ENCODE data around the gene ROM1. TPM values are rescaled to one million over a fixed set of nuclear protein-coding genes. Genes with fewer than 3 reads are reported as not detected.

ROM1 gene
- total RNA-seq, 1 donor = 6.5 TPM

- Histone ChIP-seq H3K27me3 (ENCODE audit: insufficient read depth, low read length) (no peaks in the 10 kb centered on the region), H3K27ac (ENCODE audit: low read depth, low read length) (peak overlapping the region; percentile 63), H3K36me3 (ENCODE audit: insufficient read depth, low read length) (peaks cover 29% of the 10 kb centered on the region), H3K4me2 (ENCODE audit: insufficient read depth, low read length) (peak overlapping the region; percentile 92), H3K4me3 (ENCODE audit: insufficient read depth, low read length) (peak overlapping the region; percentile 88), H4K20me1 (ENCODE audit: insufficient read depth, low read length) (no peaks in the 10 kb centered on the region), H3K4me1 (ENCODE audit: insufficient read depth, low read length) (peaks cover 14% of the 10 kb centered on the region), H3K79me2 (ENCODE audit: insufficient read depth, low read length) (peaks cover 15% of the 10 kb centered on the region), H3K9me3 (ENCODE audit: low read depth, low read length) (no peaks in the 10 kb centered on the region), H2AFZ (ENCODE audit: low read length) (peak overlapping the region; percentile 76)
- no peak for DNase-seq (ENCODE audit: insufficient read length, low spot score, missing footprints)
- no peak for TF ChIP-seq CTCF (IDR thresholded peaks at IDR 0.05; ENCODE audit: extremely low read depth, low read depth, low read length)
These were observed 8.0 kb downstream of the ROM1 start for GRCh38 chr11:62621027-62621566.

- Histone ChIP-seq H4K20me1 (ENCODE audit: insufficient read depth, low read length) (no peaks in the 10 kb centered on the region), H3K27me3 (ENCODE audit: insufficient read depth, low read length) (no peaks in the 10 kb centered on the region), H3K36me3 (ENCODE audit: insufficient read depth, low read length) (peaks cover 31% of the 10 kb centered on the region), H3K4me3 (ENCODE audit: insufficient read depth, low read length) (peak within 1 kb of the TSS; percentile 88), H3K79me2 (ENCODE audit: insufficient read depth, low read length) (peaks cover 15% of the 10 kb centered on the region), H3K27ac (ENCODE audit: low read depth, low read length) (peak within 1 kb of the TSS; percentile 84), H3K4me1 (ENCODE audit: insufficient read depth, low read length) (peaks cover 14% of the 10 kb centered on the region), H3K9me3 (ENCODE audit: low read depth, low read length) (no peaks in the 10 kb centered on the region), H2AFZ (ENCODE audit: low read length) (peak within 1 kb of the TSS; percentile 86), H3K4me2 (ENCODE audit: insufficient read depth, low read length) (peak within 1 kb of the TSS; percentile 92)
- no peak for TF ChIP-seq CTCF (IDR thresholded peaks at IDR 0.05; ENCODE audit: extremely low read depth, low read depth, low read length)
- peak; percentile 100 for DNase-seq (ENCODE audit: insufficient read length, low spot score, missing footprints)
These were observed 8.8 kb downstream of the ROM1 start, which contains the start of gene B3GAT3 for GRCh38 chr11:62621567-62622470. B3GAT3 (minus strand) TSS chr11:62621986; CDS start chr11:62621947, 39 bp downstream.

- Histone ChIP-seq H3K36me3 (ENCODE audit: insufficient read depth, low read length) (peaks cover 32% of the 10 kb centered on the region), H3K4me3 (ENCODE audit: insufficient read depth, low read length) (peak overlapping the region; percentile 88), H2AFZ (ENCODE audit: low read length) (peak overlapping the region; percentile 86), H3K79me2 (ENCODE audit: insufficient read depth, low read length) (peaks cover 15% of the 10 kb centered on the region), H4K20me1 (ENCODE audit: insufficient read depth, low read length) (no peaks in the 10 kb centered on the region), H3K27ac (ENCODE audit: low read depth, low read length) (peak overlapping the region; percentile 84), H3K27me3 (ENCODE audit: insufficient read depth, low read length) (no peaks in the 10 kb centered on the region), H3K4me2 (ENCODE audit: insufficient read depth, low read length) (peak overlapping the region; percentile 92), H3K4me1 (ENCODE audit: insufficient read depth, low read length) (peaks cover 14% of the 10 kb centered on the region), H3K9me3 (ENCODE audit: low read depth, low read length) (no peaks in the 10 kb centered on the region)
- no peak for TF ChIP-seq CTCF (IDR thresholded peaks at IDR 0.05; ENCODE audit: extremely low read depth, low read depth, low read length)
- peak; percentile 34 for DNase-seq (ENCODE audit: insufficient read length, low spot score, missing footprints)
These were observed 9.5 kb downstream of the ROM1 start for GRCh38 chr11:62622476-62623089.

Data from osteoblast (primary cell).